CD4-positive, alpha-beta T cell treated with Interleukin-2 at 100 ng/mL for 4 hours (primary cell): ENCODE data around the gene ATP6V1G1.
A peak's percentile ranks its signal among the peaks of the same experiment; 100 is the strongest.
"Not testable (repeated sequence)": the region's sequence is repeated elsewhere in the genome, so short reads cannot be mapped to it uniquely, and the experiment has no call there.

Source experiments
- DNase-seq: peaks from one replicate; pipeline ENCODE4 v3.0.0-alpha.2; 2020; ENCODE audit warnings: low spot score

ATP6V1G1 gene, protein sequence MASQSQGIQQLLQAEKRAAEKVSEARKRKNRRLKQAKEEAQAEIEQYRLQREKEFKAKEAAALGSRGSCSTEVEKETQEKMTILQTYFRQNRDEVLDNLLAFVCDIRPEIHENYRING

DNA sequence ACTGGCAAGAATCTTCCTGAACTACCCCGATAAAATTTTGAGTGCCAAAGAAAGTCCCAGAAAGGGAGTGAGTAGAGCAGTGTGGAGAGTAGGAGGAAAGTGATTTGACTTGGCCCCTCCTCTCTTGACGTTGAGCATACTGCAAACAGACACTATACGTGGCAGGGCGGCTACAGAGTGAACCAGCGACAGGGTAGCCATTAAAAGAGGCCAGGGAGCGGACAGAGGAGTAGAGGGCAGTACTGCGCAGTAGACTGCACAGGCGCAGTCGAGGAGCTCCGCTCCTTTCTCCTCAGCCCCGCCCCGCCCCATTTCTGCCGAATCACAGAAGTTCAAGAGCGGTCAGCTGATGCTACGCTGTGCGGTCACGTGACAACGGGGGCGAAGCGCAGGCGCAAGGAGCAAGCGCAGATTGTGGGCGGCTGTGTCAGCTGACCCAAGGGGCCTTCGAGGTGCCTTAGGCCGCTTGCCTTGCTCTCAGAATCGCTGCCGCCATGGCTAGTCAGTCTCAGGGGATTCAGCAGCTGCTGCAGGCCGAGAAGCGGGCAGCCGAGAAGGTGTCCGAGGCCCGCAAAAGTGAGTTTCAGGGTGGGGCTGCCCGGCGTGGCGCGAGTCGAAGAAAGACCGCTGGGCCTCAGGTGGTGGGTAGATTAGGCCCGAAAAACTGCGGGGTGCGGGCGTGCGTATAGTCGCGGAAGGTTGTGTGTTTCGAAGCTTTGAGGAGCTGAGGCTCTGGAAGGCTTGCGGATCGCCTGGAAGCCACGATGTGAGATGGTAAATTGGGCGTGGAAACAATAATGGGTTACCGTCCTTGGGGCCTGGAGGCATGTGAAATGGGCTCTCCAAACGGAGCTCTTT lies at the start of gene ATP6V1G1:
Gene ATP6V1G1, plus strand, starts transcription at position 425 of the 858 bp plus-strand sequence. Its CDS starts 70 bp downstream, at position 495.
- peak; percentile 98 for DNase-seq

DNA sequence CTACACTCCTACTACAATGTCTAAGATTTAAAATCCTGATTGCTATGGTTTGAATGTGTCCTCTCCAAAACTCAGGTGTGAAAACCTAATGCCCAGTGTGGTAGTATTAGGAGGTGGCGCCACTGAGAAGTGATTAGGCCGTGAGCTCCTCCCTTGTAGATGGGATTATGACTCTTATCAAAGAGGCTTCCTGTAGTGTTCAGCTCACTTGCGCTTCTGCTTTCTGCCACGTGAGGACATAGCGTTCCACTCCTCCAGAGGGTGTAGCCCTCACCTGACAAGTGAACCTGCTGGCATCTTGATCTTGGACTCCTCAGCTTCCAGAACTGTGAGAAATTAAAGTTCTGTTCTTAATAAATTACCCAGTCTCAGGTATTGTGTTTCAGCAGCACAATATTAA lies 49.3 kb upstream of the ATP6V1G1 start:
- peak; percentile 15 for DNase-seq

DNA sequence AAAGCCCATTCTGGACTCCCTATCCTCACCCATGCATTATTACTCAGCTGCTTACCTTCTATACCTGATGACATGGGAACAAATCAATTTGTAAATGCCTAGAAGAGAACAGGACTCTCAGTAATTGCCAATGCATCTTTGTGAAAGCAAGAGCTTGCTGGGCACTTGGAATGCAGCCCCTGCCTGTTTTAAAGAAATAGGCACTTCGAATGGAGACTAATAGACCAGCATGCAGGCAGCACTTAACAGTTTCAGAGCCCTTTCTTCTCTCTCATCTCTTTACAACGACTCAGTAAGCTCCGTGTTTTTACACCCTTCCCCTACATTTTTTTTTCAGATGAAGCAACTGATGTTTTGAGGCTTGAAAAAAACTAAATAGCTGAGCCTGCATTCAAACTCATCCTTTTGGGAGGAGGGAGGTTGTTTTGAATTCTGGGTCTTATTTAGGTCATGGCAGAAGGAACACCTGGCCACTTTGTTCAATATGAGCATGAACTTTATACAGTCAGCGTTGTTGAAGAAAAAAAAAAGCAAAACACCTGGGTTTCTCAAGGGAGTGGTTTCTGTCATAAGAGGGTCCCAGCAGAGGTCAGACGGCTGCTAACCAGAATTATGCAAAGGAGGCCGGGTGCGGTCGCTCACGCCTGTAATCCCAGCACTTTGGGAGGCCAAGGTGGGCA lies 47.7 kb upstream of the ATP6V1G1 start:
- no peak for DNase-seq

DNA sequence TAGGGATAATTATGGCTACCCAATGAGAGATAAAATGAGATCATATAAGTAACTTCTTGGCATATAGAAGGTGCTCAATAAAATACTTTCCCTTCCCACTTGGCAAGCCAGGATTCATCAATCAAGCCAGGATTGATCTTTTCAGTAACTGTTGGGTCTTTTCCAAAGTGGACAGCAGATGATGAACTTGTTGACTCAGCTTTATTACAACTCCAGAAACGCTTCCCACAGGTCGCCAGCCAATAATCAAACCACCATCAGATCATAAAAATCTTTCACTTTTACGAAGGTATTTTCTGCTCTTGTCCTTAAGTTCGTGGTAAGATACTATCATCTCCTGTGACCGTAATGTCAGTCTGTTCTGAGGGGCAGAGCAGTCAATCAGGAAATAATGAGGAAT lies 42.5 kb upstream of the ATP6V1G1 start:
- DNase-seq, result no peak

DNA sequence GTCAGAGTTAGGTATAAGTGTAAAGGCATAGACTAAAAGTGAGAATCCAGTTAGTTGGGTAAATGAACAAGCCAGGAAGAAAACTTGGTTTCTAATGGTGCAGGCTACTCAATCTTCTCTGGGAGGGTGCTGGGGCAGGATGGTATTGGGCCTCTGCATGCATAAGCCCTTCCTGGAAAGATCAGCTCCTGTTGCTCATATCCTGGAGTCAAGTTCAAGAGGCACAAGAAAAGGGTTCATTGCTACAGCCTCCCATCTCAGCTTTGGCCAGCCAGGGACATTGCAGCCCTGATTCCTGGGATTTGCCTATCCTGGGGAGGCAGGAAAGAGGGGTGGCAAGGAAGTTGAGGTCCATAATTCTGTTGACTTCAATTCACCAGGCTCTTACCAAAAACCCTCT lies 40.7 kb upstream of the ATP6V1G1 start:
- DNase-seq, result no peak

DNA sequence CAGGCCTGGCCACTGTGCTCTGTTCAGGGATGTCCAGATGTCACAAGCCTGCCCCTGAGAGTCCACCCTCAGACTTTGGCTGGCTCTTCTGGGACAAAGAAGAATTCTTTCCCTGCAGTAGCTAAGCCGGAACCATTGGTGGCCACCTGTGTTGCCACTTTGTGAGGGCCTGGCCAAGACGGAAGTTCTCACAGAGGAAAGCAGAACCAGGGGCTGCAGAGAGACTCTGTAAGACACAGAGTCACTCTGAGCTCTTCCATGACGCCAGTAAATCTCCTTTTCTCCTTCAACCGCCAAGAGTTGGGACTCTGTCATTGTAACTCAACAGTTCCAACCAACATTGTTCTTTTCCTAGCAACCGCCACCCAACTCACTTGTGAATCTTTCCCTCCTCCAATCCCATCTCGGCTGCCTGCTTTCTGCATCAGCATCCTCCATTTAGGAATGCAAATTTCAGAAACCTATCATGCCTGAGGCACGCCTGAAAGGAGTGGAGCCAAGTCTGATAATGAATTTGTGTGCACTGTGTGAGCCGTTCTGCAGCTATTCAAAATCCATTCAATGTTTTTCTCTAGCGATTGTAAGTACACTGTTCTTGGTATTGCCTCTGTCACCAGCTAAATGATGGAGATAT lies 37.8 kb upstream of the ATP6V1G1 start:
- DNase-seq, result no peak

DNA sequence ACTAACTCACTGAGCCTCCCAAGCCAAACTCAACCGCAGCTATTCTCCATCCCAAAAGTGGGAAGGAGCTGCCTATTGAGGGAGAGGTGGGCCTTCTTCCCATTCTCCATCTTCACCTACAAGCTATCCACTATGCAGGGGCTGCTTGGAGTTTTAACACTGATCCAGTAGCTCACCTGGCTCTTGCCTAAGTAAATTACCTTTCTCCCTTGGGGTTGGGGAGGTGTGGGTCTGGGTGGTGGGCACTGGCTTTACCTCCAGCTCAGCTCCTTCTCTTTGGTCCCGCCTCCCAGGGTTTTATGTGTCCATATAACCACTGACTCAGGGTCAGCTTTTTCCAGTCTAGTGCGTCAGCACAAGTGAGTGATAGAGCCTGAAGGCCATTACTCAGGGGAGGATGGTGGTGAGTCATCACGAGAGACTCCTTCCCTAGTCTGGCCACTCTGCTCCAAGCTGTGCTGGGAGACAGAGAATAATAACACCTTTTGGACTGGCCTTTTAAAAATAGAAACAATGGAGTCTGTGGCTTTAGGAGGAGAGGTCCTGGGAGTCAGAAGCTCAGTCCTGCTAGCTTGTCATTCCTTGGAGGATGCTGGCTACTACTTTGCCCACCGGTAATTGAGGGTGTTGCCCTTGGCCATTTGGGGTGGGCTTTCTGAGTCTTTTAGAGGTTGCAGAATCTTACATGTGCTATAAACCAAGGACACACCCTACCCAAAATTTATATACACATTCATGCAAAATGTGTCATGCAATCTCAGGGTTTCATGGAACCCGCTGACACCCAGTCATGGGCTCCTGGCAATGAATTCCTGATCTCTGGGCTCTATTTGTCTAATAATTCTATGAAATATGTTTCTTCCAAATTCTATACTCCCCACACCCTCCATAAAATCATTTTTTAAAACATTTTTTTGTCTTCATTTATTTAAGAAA lies 35.6 kb upstream of the ATP6V1G1 start:
- DNase-seq, result no peak

DNA sequence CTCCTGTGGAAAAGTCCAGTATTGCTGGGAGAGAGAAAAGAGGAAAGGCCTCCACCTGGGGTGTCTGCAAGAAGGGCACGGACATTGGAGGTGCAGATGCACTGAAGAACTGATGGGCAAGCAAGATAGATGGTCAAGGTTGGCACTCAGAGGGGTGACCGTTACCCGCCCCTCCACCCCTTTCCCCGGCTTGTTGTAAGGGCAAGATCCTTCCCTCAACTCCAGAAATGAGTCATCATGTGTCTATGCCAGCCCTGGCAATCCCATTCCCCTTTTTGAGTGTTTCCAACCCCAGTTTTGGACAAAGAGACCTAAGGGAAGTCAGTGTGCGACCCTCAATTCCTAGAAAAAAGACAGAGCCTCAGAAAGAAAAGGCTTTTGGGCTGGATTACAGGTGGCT lies 34.9 kb upstream of the ATP6V1G1 start:
- no peak for DNase-seq

DNA sequence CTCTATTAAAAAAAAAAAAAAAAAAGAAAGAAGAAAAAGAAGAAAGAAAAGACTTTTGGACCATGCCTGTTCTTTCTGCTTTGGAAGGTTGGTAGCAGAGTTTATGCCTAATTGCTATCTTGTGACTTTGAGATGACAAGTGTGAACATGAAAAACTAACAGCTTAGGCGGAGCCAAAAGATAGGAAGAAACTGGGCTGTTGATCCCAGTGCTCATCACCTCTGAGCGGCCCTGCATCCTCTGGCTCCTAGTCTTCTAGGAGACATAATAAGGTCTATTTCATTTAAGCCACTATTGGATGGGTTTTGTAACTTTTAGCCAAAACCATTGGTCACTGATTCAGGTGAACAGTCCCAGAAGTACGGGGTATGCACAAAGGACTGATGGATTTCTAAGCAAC lies 34.4 kb upstream of the ATP6V1G1 start:
- DNase-seq, result no peak

DNA sequence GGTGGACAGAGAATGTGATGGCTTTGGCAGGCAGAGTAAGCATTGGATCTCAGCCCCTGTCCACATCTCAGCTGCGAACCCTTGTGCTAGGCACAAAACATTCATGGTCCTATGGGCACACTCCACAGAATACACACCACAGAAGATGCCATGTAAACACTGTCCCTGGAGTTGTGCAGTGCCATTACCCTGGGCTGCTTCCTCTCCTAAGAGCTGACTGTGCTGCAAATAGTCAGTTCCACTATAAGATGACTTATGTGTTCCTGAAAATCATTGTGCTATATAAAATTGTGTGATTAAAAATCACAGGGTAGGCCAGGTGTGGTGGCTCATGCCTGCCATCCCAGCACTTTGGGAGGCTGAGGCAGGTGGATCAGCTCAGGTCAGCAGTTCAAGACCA lies 31.9 kb upstream of the ATP6V1G1 start:
- DNase-seq, result no peak

DNA sequence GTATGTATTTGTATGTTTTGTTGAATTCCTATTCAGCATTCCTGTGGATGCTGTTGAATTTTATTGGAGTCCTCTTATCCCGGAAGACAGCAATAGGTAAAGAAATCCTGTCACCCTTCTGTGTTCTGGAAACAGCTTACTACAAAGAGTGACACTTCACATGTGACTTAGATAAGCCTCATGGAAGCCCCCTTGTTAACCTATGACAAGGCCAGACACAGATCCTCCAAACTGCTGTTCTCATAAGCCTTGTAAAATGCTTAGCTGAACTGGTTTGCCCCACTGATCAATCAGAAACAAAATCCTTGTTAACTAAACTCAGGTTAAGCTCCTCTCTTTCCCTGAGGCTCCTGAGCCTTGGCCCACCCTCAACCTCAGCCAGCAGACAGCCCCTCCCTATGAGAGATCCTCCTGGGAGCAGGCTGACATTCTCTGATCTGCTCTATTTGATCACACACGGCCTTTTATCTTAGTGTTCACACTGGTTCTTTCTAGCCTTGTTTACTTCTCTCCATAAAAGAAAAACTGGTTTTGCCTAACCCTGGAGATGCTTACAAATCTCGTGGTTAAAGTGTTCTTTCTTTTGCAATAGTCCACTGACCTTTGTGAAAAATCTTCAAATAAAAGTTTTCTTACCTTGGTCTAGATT lies 29.4 kb upstream of the ATP6V1G1 start:
- no peak for DNase-seq

DNA sequence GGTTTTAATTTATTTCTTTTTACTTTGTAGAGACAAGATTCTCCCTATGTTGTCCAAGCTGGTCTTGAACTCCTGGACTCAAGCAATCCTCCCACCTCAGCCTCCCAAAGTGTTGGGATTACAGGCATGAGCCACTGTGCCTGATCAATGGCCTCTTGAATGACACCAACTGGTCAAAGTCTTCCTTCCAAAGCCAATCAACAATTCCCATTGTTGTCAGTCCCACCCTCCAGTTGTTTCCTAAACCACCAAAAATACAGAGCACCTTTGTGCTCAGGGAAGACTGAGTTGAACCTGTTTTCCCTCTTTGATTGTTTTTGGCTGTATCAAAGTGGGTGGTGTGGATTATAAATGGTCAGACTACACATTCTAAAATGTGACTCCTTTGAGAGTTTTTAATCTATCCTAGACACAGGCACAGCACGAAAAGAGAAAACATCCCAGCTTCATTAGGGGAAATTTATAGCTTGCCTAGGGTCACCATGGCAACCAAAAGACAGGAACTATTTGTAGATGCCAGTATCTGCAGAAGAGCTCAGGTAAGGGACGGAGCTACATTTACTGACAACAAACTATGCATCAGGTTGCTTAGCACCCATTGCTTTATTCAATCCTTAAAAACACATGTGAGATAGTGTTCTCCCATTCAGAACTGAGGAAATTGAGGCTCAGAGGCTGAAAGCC lies 27.6 kb upstream of the ATP6V1G1 start:
- no peak for DNase-seq

DNA sequence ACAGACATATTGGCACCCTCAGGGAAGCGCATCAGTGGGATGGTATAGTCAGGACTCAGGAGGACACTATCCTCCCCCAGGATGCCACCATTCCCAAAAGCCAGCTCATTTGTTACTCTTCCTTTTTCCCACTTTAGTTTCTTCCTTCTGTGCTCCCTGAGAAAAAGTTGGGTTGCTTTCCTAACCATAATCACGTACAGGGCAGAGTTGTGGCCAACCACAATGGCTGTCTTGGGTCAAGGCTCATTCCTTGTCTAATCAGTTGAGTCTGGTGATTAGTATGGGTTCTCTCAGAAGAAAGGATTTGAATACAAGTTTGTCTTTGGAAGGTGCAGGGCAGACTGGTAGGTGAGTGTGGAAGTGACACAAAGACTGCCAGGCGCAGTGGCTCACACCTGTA lies 26.6 kb upstream of the ATP6V1G1 start:
- DNase-seq, result no peak

DNA sequence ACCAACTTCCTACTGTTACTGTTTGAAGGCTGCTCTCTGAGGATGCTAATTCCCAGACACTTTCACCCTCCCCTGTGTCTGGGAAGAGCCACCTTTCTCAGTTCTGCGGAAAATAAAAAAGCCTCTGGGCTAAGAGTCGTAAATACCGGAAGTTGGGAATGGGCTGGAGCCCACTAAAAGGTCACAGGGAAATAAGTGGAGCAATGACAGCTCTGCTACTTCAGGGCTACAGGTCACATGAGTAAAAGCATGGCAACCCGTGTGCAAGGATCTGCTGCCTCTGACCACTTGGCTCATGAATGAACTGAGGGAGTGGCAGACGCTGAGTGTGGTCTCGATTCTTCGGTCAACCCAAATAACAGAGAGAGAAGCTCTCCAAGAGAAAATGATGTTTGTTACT lies 25.8 kb upstream of the ATP6V1G1 start:
- DNase-seq, result no peak

DNA sequence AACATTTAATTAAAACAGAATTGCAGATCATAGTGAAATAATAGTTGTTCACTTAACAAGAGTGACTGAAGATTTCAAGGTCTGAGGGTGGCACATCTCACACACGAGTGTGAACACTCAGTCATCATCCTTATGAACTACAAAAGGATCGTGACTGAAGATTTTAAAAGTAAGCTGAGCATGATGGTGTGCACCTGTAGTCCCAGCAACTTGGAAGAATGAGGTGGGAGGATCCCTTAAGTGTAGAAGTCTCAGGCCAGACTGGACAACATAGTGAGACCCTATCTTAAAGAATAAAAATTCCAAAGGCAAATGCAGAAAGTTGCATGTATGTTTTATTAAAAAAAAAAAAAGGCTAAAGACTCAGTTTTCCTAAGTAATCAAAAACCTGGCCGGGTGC lies 22.4 kb upstream of the ATP6V1G1 start:
- no peak for DNase-seq

DNA sequence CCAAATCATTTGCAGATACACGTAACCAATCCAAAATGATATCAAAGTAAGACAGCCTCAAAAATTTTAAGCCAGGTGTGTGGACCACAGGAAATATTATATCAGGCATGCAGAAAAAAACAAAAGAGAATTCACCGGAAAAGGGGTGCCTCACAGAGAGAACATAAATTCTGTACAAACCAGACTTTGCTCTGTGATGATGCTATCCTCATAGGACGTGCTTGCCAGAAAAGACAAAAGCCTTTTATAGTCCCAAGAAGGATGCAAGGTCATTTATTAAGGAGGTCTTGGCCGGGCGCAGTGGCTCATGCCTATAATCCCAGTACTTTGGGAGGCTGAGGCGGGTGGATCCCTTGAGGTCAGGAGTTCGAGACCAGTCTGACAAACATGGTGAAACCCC lies 16.8 kb upstream of the ATP6V1G1 start:
- no peak for DNase-seq

DNA sequence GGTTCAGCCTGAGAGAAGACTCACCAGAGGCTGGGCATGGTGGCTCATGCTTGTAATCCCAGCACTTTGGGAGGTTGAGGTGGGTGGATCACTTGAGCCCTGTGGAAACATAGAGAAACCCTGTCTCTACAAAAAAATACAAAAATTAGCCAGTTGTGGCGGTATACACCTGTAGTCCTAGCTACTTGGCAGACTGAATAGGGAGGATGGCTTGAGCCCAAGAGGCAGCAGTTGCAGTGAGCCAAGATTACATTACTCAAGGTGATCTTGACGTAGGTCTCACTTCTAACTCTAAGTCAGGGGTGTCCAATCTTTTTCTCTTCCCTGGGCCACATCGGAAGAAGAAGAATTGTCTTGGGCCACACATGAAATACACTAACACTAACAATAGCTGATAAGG lies 16.2 kb upstream of the ATP6V1G1 start:
- no peak for DNase-seq

DNA sequence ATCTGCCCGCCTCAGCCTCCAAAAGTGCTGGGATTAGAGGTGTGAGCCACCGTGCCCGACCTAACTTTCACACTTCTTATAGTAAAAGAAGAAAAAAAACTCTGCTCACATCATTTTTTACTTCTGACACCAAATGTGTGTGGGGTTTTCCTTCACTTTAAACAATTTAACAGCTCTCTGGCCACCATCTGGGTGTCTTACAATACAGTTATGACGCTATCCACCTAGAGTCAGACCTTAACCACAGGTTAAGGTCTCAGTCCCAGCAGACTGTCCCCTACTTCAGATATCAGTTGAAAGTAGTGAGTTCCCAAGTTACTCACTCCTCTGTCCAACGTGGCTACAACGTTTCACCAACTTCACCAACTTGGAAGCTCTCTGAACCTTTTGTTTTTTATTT lies 15.4 kb upstream of the ATP6V1G1 start:
- no peak for DNase-seq

DNA sequence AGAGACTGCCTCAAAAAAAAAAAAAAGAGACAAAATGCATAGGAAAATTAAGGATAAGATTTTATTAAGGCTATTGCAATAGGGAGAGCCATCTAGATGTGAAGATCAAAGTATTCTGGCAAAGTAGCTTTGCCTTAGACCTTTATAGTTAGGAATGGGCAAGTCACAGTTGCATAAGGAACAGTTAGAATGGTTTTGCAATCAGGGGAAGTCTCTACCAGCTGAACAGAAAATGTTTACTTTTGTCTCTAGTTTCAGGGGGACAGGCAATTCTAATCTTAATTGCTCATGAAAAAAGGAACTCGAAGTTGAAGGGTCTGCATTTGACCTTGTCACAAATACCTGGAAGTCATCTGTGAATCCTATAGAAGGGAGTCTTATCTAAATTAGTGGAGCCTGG lies 13.1 kb upstream of the ATP6V1G1 start:
- DNase-seq, result no peak

DNA sequence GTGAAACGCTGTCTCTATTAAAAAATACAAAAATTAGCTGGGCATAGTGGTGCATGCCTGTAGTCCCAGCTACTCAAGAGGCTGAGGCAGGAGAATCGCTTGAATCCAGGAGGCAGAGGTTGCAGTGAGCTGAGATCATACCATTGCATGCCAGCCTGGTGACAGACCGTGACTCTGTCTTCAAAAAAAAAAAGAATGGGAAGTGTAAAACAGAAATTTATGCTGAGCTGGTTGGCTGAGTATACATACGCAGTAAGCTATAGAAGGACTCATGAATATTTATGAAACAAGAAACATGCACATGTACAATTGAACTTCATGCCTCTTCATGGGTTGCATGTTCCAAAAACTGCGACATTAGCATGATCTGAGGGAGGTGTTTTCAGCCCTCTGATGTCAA lies 10.8 kb upstream of the ATP6V1G1 start:
- DNase-seq, result not testable (repeated sequence)

DNA sequence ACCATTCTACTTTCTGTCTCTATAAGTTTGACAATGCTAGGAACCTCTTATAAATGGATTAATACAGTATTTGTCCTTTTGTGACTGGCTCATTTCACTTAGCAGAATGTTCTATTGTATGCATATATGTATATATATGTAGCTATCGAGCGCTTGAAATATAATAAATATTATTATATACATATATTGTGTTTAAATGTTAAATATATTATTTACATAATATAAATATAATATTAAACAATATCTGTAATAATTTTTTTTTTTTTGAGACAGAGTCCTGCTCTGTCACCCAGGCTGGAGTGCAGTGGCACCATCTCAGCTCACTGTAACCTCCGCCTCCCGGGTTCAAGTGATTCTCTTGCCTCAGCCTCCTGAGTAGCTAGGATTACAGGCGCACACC lies 9.4 kb upstream of the ATP6V1G1 start:
- not testable (repeated sequence) for DNase-seq
